K562 (cell line): Measurements from ENCODE around the gene DTNBP1. TPM values are rescaled to one million over a fixed set of nuclear protein-coding genes. Genes with fewer than 3 reads are reported as not detected.
A peak's percentile ranks its signal among the peaks of the same experiment; 100 is the strongest.

Source experiments
- ATF1 ChIP-seq, 2 experiments: fragments of 450-650 bp in 1 of 2; IDR thresholded peaks; 2 replicates each; pipeline ENCODE4 v1.6.1; 2016; ENCODE audit warnings: missing compliant biosample characterization in 1 of 2, missing genetic modification characterization in 1 of 2
- BRF1 ChIP-seq: IDR thresholded peaks from 3 replicates; pipeline ENCODE4 v1.6.1; 2011; ENCODE audit warnings: borderline replicate concordance, mild to moderate bottlenecking; ENCODE audit not compliant: insufficient read length; ENCODE audit errors: extremely low read depth
- CEBPB ChIP-seq: fragments of 450-650 bp; IDR thresholded peaks from 2 replicates; pipeline ENCODE4 v1.6.1; 2016; ENCODE audit warnings: missing genetic modification characterization, missing compliant biosample characterization
- GABPA ChIP-seq: fragments of 200-800 bp; sonication (Bioruptor generic); conservative IDR thresholded peaks from 2 replicates; pipeline ENCODE4 v1.6.1; 2016; ENCODE audit warnings: low read depth, missing genetic modification characterization, missing compliant biosample characterization
- GTF2A2 ChIP-seq: IDR thresholded peaks from 2 replicates; pipeline ENCODE4 v1.6.1; 2016; ENCODE audit warnings: mild to moderate bottlenecking, missing genetic modification characterization, missing compliant biosample characterization
- NEUROD1 ChIP-seq: fragments of 150-350 bp; IDR thresholded peaks from 2 replicates; pipeline ENCODE4 v1.6.1; 2014; ENCODE audit warnings: borderline replicate concordance, low read length, low read depth; ENCODE audit not compliant: partially characterized antibody
- NFIX ChIP-seq: fragments of 250-450 bp; sonication (Bioruptor Pico); IDR thresholded peaks from 2 replicates; pipeline ENCODE4 v1.4.0; 2020; ENCODE audit warnings: low read depth, mild to moderate bottlenecking, moderate library complexity
- PML ChIP-seq: IDR thresholded peaks from 2 replicates; pipeline ENCODE4 v1.6.1; 2012; ENCODE audit warnings: low read length, inconsistent platforms
- PPARD ChIP-seq: fragments of 250-450 bp; sonication (Bioruptor Pico); IDR thresholded peaks from 2 replicates; pipeline ENCODE4 v1.8.0; 2022; ENCODE audit warnings: inconsistent platforms, mild to moderate bottlenecking, moderate library complexity
- RBM25 ChIP-seq: fragments of 200-400 bp; formaldehyde crosslinking; IDR thresholded peaks from 2 replicates; pipeline ENCODE4 v1.6.1; 2018; ENCODE audit warnings: low read length, low read depth, moderate library complexity; ENCODE audit not compliant: severe bottlenecking
- SMAD4 ChIP-seq: fragments of 250-450 bp; sonication (Bioruptor Pico); conservative IDR thresholded peaks from 2 replicates; pipeline ENCODE4 v1.8.0; 2021; ENCODE audit warnings: inconsistent platforms, mild to moderate bottlenecking, moderate library complexity
- SRF ChIP-seq, 2 experiments: fragments of 250-450, 450-650 bp in 1 of 2; sonication (Bioruptor Pico) in 1 of 2; sonication (generic) in 1 of 2; formaldehyde crosslinking; IDR thresholded peaks; 2 replicates each; pipeline versions ENCODE4 v1.5.0 to v1.5.1; 2020 to 2022; ENCODE audit warnings: mild to moderate bottlenecking in 1 of 2, missing genetic modification reagents in 1 of 2
- TRIM24 ChIP-seq, 2 experiments: fragments of 450-650 bp; IDR thresholded peaks; 2 replicates each; pipeline ENCODE4 v1.6.1; 2016
- XRCC4 ChIP-seq: IDR thresholded peaks from one replicate; pipeline ENCODE4 v1.6.1; 2011; ENCODE audit not compliant: insufficient read depth, insufficient read length; ENCODE audit errors: extremely low read depth
- ZNF197 ChIP-seq: fragments of 200-800 bp; sonication (Bioruptor generic); IDR thresholded peaks from 2 replicates; pipeline ENCODE4 v1.6.1; 2016; ENCODE audit warnings: low read depth, missing genetic modification characterization, missing compliant biosample characterization
- ZNF507 ChIP-seq: conservative IDR thresholded peaks from 2 replicates; pipeline ENCODE4 v1.6.1; 2017; ENCODE audit warnings: missing genetic modification characterization, missing compliant biosample characterization
- polyA plus RNA-seq, 8 experiments: library from polyadenylated mRNA; depleted of rRNA in 4 of 8; stranded (reverse) in 5 of 8; unstranded in 3 of 8; fragments of >200 nt; fragmentation: Nextera tagmentation in 2 of 8; fragmentation: Illumina TruSeq in 1 of 8; extraction: Ambion mirVana in 2 of 8; extraction: Trizol in 1 of 8; gene quantifications; 2 replicates each; pipeline versions ENCODE4 v1.2.1 to v1.2.3, GENCODE V29; 2011 to 2014; ENCODE audit warnings: inconsistent platforms in 1 of 8, missing spikeins in 1 of 8
- total RNA-seq, 7 experiments: library from RNA; depleted of rRNA in 6 of 7; stranded (reverse); fragments of >200 nt in 6 of 7; fragmentation: Illumina TruSeq in 2 of 7; extraction: Trizol in 2 of 7; gene quantifications; 2 replicates each; pipeline versions ENCODE4 v1.2.1 to v1.2.3, GENCODE V29; 2011 to 2021; ENCODE audit warnings: low replicate concordance in 1 of 7
- TF ChIP-seq, protein P1 (sequence below): IDR thresholded peaks from 2 replicates; pipeline ENCODE4 v1.6.1; 2014; ENCODE audit warnings: antibody characterized with exemption
- TF ChIP-seq, protein P2 (sequence below), 3 experiments: IDR thresholded peaks in 2 of 3; conservative IDR thresholded peaks in 1 of 3; 2 replicates each; pipeline ENCODE4 v1.5.1; 2011 to 2012; ENCODE audit warnings: low read length in 3 of 3, mild to moderate bottlenecking in 3 of 3, control low read depth in 2 of 3, improper control_type of control experiment in 1 of 3, inconsistent platforms in 1 of 3, low read depth in 1 of 3, mixed read lengths in 1 of 3, moderate library complexity in 1 of 3; ENCODE audit not compliant: insufficient read depth in 2 of 3
- TF ChIP-seq, protein P3 (sequence below): fragments of 250-450 bp; sonication (Bioruptor Pico); IDR thresholded peaks from 2 replicates; pipeline ENCODE4 v1.4.0; 2020; ENCODE audit warnings: mild to moderate bottlenecking
- TF ChIP-seq, protein P4 (sequence below): fragments of 450-650 bp; formaldehyde crosslinking; IDR thresholded peaks from 2 replicates; pipeline ENCODE4 v1.4.0; 2020; ENCODE audit warnings: mild to moderate bottlenecking, moderate library complexity

DTNBP1 gene
- total and polyA plus RNA-seq, 9 of the 15 experiments (the other 6 are each of a cell fraction or from before 2014, with no cell fraction given), result 16.7 to 54.5 (median 21.4) TPM

DNA sequence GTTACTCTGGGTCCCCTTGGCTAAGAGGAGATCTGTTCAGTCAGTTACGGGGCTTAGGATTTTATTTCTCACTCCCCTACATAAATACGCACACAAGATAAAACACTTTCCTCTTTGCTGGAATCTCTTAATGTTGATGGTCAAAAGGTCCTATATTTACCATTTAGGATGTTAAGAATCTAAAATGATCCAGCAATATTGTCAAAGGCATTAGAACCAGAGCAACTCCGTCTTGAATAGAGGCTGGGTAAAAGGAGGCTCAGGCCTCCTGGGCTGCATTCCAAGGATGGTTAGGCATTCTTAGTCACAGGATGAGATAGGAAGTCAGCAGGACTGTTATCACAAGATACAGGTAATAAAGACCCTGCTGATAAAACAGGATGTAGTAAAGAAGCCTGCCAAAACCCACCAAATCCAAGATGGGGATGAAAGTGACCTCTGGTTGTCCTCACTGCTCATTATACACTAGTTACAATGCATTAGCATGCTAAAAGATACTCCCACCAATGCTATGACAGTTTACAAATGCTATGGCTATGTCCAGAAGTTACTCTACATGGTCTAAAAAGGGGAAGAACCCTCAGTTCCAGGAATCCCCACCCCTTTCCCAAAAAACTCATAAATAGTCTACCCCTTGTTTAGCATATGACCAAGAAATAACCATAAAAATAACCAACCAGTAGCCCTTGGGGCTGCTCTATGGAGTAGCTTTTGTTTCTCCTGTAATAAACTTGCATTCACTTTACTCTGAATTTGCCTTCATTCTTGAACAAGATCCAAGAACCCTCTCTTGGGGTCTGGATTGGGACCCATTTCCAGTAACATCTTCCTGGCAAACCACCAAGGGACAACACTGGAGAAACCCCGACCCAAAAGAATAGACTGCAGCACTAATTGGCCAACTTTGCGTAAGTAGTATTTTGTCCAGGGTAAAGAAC lies 107.5 kb downstream of the DTNBP1 start (continued):
- TF ChIP-seq, protein P1, sequence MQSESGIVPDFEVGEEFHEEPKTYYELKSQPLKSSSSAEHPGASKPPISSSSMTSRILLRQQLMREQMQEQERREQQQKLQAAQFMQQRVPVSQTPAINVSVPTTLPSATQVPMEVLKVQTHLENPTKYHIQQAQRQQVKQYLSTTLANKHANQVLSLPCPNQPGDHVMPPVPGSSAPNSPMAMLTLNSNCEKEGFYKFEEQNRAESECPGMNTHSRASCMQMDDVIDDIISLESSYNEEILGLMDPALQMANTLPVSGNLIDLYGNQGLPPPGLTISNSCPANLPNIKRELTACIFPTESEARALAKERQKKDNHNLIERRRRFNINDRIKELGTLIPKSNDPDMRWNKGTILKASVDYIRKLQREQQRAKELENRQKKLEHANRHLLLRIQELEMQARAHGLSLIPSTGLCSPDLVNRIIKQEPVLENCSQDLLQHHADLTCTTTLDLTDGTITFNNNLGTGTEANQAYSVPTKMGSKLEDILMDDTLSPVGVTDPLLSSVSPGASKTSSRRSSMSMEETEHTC, result peak; percentile 84; the same call in 1 of the 2 replicates
- TF ChIP-seq ZNF507 (tag) (no peak), GABPA (tag) (peak; percentile 62), NFIX (CRISPR knock-in tag) (peak; percentile 70; the same call in 1 of the 2 replicates), SMAD4 (CRISPR knock-in tag) (peak; percentile 92), NEUROD1 (peak; percentile 51), BRF1 (no peak), ZNF197 (CRISPR knock-in tag) (peak; percentile 73; the same call in 1 of the 2 replicates), CEBPB (tag) (no peak), PPARD (CRISPR knock-in tag) (no peak), GTF2A2 (tag) (no peak), TRIM24 (IDR thresholded peaks at IDR 0.05) (peak; percentile 13 to 36; a peak in 3 of 4 replicates), XRCC4 (no peak), PML (peak; percentile 16; the same call in 1 of the 2 replicates), ATF1 (CRISPR knock-in tag; IDR thresholded peaks at IDR 0.05) (no peak), ATF1 (tag; IDR thresholded peaks at IDR 0.05) (peak; percentile 64), RBM25 (peak; percentile 39), SRF (CRISPR knock-in tag; IDR thresholded peaks at IDR 0.05) (peak; percentile 34 to 90; a peak in 3 of 4 replicates)
- TF ChIP-seq, protein P2, sequence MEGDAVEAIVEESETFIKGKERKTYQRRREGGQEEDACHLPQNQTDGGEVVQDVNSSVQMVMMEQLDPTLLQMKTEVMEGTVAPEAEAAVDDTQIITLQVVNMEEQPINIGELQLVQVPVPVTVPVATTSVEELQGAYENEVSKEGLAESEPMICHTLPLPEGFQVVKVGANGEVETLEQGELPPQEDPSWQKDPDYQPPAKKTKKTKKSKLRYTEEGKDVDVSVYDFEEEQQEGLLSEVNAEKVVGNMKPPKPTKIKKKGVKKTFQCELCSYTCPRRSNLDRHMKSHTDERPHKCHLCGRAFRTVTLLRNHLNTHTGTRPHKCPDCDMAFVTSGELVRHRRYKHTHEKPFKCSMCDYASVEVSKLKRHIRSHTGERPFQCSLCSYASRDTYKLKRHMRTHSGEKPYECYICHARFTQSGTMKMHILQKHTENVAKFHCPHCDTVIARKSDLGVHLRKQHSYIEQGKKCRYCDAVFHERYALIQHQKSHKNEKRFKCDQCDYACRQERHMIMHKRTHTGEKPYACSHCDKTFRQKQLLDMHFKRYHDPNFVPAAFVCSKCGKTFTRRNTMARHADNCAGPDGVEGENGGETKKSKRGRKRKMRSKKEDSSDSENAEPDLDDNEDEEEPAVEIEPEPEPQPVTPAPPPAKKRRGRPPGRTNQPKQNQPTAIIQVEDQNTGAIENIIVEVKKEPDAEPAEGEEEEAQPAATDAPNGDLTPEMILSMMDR (IDR thresholded peaks at IDR 0.05 in 2 of 3, conservative IDR thresholded peaks at IDR 0.05 in 1 of 3; ENCODE audit: insufficient read depth in 2 of 3, low read depth in 1 of 3, low read length in 3 of 3), result no peak
- TF ChIP-seq, protein P3, sequence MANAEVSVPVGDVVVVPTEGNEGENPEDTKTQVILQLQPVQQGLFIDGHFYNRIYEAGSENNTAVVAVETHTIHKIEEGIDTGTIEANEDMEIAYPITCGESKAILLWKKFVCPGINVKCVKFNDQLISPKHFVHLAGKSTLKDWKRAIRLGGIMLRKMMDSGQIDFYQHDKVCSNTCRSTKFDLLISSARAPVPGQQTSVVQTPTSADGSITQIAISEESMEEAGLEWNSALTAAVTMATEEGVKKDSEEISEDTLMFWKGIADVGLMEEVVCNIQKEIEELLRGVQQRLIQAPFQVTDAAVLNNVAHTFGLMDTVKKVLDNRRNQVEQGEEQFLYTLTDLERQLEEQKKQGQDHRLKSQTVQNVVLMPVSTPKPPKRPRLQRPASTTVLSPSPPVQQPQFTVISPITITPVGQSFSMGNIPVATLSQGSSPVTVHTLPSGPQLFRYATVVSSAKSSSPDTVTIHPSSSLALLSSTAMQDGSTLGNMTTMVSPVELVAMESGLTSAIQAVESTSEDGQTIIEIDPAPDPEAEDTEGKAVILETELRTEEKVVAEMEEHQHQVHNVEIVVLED (CRISPR knock-in tag), result peak; percentile 62
- TF ChIP-seq, protein P4, sequence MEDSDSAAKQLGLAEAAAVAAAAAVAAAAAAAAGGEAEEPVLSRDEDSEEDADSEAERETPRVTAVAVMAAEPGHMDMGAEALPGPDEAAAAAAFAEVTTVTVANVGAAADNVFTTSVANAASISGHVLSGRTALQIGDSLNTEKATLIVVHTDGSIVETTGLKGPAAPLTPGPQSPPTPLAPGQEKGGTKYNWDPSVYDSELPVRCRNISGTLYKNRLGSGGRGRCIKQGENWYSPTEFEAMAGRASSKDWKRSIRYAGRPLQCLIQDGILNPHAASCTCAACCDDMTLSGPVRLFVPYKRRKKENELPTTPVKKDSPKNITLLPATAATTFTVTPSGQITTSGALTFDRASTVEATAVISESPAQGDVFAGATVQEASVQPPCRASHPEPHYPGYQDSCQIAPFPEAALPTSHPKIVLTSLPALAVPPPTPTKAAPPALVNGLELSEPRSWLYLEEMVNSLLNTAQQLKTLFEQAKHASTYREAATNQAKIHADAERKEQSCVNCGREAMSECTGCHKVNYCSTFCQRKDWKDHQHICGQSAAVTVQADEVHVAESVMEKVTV (CRISPR knock-in tag), result peak; percentile 33; the same call in 1 of the 2 replicates
